ENCODE results near the gene HIP1R.

Gene HIP1R

DNA sequence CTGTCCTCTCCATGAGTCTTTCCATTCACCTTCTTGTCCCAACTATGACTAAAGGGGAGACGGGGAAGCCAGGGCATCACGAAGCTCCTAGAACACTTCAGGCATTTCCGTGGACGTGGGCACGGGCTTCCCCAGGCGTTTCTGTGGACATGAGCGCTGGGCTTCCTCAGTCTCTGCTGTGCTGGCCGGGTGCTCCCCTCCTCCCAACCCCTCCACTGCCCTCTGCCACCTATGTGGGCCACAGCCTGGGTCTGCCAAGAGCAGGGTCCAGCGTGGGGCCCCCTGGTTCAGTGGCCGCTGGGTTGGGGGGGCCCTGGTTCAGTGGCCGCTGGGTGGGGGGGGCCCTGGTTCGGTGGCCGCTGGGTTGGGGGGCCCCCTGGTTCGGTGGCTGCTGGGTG, 14.8 kb downstream of the HIP1R start:
- no peak overlapping the region for H3K27ac ChIP-seq
- TF ChIP-seq, protein P1, sequence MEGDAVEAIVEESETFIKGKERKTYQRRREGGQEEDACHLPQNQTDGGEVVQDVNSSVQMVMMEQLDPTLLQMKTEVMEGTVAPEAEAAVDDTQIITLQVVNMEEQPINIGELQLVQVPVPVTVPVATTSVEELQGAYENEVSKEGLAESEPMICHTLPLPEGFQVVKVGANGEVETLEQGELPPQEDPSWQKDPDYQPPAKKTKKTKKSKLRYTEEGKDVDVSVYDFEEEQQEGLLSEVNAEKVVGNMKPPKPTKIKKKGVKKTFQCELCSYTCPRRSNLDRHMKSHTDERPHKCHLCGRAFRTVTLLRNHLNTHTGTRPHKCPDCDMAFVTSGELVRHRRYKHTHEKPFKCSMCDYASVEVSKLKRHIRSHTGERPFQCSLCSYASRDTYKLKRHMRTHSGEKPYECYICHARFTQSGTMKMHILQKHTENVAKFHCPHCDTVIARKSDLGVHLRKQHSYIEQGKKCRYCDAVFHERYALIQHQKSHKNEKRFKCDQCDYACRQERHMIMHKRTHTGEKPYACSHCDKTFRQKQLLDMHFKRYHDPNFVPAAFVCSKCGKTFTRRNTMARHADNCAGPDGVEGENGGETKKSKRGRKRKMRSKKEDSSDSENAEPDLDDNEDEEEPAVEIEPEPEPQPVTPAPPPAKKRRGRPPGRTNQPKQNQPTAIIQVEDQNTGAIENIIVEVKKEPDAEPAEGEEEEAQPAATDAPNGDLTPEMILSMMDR (IDR thresholded peaks at IDR 0.05), result no peak
- TF ChIP-seq ZFX (IDR thresholded peaks at IDR 0.05; ENCODE audit: borderline replicate concordance), result no peak

DNA sequence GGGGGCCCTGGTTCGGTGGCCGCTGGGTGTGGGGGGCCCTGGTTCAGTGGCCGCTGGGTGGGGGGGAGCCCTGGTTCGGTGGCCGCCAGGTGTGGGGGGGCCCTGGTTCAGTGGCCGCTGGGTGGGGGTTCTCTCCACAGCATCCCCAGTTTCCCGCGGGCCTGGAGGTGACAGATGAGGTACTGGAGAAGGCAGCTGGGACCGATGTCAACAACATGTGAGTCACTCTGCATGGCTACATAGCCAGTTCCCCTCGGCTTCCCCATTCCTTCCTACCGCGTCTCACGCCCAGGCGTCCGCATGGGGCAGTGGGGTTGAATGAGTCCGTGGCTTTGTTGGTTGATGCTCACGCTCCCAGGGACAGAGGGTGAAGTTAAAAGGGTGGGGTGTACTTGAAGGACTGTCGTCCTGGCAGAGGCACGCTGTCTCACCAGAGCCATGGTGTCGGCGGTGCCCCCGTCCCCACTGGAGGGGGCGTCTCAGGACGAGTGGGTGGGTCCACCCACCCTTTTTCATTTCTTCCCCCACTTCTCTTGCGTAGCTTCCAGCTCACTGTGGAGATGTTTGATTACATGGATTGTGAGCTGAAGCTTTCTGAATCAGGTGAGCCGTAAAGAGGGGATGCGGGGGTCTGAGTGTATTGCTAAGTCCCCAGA, 15.6 kb downstream of the HIP1R start:
- TF ChIP-seq, protein P1 (IDR thresholded peaks at IDR 0.05), result no peak
- TF ChIP-seq ZFX (IDR thresholded peaks at IDR 0.05; ENCODE audit: borderline replicate concordance), result no peak
- no peak overlapping the region for H3K27ac ChIP-seq

DNA sequence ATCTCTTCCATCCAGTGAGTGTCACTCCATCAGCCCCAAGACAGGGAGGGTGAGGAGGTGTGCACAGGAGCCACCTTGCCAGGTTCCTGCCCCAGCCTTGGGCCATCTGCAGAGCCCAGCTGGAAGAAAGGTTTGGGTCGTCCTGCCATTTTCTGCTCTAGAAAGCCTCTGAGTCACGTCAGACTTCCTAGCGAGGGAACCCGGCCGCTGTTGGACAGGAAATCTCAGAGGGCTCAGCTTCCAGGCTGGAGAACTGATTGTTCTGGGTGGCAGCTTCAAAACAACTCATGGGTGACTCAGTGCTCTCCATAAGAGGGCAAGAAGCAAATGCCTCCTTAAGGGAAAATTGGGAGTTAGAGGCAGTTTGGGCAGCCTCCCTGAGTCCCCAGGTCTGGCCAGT, 16.6 kb downstream of the HIP1R start:
- H3K27ac ChIP-seq, result peak overlapping the region; percentile 10; the same call in 1 of the 2 replicates
- no peak for TF ChIP-seq ZFX (IDR thresholded peaks at IDR 0.05; ENCODE audit: borderline replicate concordance)
- TF ChIP-seq, protein P1 (IDR thresholded peaks at IDR 0.05), result no peak

DNA sequence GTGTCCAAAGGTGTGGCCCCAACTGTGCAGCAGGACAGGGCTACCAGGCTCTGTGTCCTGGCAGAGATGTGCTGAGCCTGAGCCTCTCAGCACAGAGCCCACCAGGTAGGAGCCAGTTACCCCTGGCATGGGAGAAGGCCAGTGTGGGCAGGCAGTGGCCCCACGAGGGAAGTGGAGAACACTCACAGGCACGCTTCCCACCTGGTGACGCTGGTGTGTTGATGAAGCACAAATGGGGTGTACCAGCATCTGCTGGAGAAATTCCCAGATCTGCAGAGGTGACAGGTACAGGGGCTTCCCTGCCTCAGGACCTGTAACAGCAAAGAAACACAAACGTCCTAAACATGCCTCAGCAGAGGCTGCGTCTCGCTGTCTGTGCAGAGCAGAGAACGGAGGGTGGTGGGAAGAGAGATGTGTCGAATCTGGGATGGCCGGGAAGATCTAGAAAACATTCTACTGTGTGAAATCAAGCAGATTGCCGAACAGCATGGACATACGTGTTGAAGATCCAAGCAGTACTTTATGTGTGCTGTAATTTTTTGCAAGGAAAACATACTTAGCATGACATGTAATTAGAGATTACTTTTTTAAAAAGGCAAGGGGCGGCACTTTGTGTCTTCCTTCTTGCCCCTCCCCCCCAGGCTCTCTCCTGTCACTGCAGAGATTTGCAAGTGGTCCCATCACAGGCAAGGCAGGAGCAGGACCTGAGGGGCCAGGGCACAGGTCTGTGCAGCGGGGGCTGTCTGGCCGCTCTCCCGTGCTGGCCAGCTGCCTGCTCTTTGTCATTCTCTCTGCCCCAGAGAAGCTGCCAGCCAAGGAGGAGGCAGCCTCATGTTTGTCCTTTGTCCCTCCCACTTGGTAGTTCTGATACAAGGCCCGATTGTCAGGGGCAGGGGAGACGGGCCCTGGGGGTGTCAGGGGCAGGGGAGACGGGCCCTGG, 17.3 kb downstream of the HIP1R start:
- peak overlapping the region; percentile 10; the same call in 1 of the 2 replicates for H3K27ac ChIP-seq
- TF ChIP-seq, protein P1 (IDR thresholded peaks at IDR 0.05), result no peak
- TF ChIP-seq ZFX (IDR thresholded peaks at IDR 0.05; ENCODE audit: borderline replicate concordance), result no peak

DNA sequence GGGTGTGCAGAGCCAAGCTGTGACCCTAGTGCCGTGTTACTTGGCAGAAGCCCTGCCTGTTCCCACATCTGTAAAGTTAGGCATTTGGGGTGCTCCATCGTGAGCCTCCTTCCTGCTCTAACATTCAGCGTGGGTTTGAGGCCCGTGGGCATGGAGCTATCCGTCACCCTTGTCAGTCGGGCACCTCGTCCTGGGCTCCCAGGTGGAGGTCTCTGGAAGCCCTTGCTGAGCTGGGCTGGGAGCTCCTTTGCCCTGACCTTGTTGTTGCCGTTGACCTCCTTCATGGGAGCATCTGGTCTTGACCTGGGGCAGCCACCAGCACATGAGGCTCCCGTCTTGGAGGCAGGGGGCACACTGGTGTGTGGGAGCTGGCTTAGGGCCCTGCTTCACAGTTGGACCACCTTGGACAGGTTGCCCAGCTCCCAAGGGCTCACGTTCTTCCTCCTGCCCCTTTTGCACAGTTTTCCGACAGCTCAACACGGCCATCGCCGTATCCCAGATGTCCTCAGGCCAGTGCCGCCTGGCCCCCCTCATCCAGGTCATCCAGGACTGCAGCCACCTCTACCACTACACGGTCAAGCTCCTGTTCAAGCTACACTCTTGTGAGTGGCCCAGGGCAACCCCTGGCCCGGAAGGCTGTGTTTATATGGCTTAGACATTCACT, 18.5 kb downstream of the HIP1R start:
- TF ChIP-seq, protein P1 (IDR thresholded peaks at IDR 0.05), result no peak
- TF ChIP-seq ZFX (IDR thresholded peaks at IDR 0.05; ENCODE audit: borderline replicate concordance), result no peak
- H3K27ac ChIP-seq, result no peak overlapping the region

DNA sequence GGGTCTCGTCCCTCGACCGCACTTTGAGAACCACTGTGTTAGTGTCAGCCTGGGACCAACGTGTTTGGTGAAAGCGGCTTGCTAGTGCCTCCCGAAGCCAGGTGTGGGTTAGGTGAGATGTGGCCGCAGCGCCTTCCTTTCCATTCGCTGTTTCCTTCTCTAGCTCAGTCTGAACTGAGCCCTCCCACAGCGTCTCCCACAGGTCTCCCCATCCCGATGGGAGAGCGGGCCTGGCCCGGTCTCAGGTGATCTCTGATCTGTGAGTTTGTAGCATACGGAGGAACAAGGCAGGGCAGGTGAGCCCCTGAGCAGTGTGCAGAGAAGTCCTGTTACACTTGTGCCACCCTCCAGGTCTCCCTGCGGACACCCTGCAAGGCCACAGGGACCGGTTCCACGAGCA, 19.3 kb downstream of the HIP1R start:
- TF ChIP-seq, protein P1 (IDR thresholded peaks at IDR 0.05), result no peak
- no peak for TF ChIP-seq ZFX (IDR thresholded peaks at IDR 0.05; ENCODE audit: borderline replicate concordance)

More for the DNA sequence above, 19.3 kb downstream of the HIP1R start:
- H3K27ac ChIP-seq, result no peak overlapping the region
